ENCODE measurements around the gene MCF2L2. TPM values are rescaled to one million over a fixed set of nuclear protein-coding genes. Genes with fewer than 3 reads are reported as not detected.
"Not testable (repeated sequence)": the region's sequence is repeated elsewhere in the genome, so short reads cannot be mapped to it uniquely, and the experiment has no call there.

The MCF2L2 gene
- total and polyA plus RNA-seq, 2 donors (not counting 3 experiments of a cell fraction or from before 2014, with no cell fraction given) = 0.15 to 1.1 TPM

DNA sequence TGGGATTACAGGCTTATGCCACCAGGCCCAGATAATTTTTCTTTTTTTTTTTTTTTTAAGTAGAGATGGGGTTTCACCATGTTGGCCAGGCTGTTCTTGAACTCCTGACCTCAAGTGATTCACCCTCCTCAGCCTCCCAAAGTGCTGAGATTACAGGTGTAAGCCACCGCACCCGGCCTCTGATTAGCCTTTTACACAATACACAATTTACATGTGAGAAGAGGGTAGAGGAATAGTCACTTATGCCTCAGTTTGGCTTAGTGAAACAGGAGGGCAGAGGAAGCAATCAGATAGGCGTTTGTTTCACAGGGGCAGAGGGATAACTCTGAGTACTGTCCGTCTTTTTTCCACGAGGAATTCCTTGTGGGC is 56.8 kb downstream of the MCF2L2 start:
- H3K4me2 ChIP-seq (ENCODE audit: insufficient read depth, low read length); H3K9me3 ChIP-seq (replicated peaks; ENCODE audit: control insufficient read depth, insufficient read depth, low read length); H4K20me1 ChIP-seq (replicated peaks; ENCODE audit: control insufficient read depth, extremely low read depth, insufficient read depth, low read length); FAIRE-seq; H2AFZ ChIP-seq (ENCODE audit: low read depth, low read length); H3K4me3 ChIP-seq (replicated peaks in 1 of 3; ENCODE audit: insufficient read depth in 1 of 3, low read depth in 1 of 3, low read length in 3 of 3); H3K79me2 ChIP-seq (ENCODE audit: control insufficient read depth, insufficient read depth, low read length); dilution Hi-C loops (cut with MboI; ENCODE audit: extremely low pct_ligation_motif_present, low sequenced_read_pairs); POLR2A ChIA-PET; H3K36me3 ChIP-seq (ENCODE audit: control insufficient read depth in 2 of 2, extremely low read depth in 1 of 2, insufficient read depth in 2 of 2, low read length in 2 of 2); H3K9me1 ChIP-seq (replicated peaks; ENCODE audit: control insufficient read depth, extremely low read depth, insufficient read depth, low read length); H3K27me3 ChIP-seq (ENCODE audit: control insufficient read depth in 2 of 2, insufficient read depth in 2 of 2, low read length in 2 of 2); DNase-seq (ENCODE audit: low read depth, low spot score): not testable (repeated sequence)
- Histone ChIP-seq H3K4me1 (ENCODE audit: control insufficient read depth, extremely low read depth, insufficient read depth, low read length) (peaks cover 17% of the 10 kb centered on the region), H3K9ac (replicated peaks; ENCODE audit: extremely low read depth, insufficient read depth, low read length) (peak overlapping the region; percentile 88), H3K27ac (ENCODE audit: insufficient read depth, low read depth, low read length) (peak overlapping the region; percentile 98)
- intact Hi-C loops (cut with micrococcal nuclease) = loop anchor here (1.0 to 2.0 kb wide), 2 partner anchors 43 to 85 kb away; no protein-coding TSS in a partner anchor
- CTCF ChIA-PET = interaction anchor here (1.0 to 2.7 kb wide), 5 partner anchors 11 to 186 kb away, joined by 3 to 20 read pairs (median 4); partner anchors contain the start of gene B3GNT5
- BruUV-seq (replicated peaks) = TSS peak; percentile 75

DNA sequence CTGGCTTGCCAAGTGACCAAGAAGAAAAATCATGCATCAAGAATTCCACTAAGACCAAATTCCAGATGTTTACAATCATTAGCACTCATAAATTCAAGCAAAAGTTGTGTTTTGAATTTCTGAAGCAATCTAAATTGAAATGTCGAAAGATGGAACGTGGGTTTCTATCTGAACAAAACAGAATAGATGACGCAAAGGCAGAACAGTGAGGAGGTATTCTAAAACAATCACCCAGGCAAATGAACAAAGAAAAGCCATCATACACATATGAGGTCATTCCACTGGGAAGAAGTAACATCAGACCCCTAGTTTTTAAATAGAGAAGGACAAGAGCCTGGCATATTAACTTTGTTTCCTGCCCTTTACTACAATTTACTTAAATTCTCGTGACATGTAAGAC is 58.0 kb downstream of the MCF2L2 start:
- no peak overlapping the region for H2AFZ ChIP-seq (ENCODE audit: low read depth, low read length)
- peaks cover 17% of the 10 kb centered on the region for H3K4me1 ChIP-seq (ENCODE audit: control insufficient read depth, extremely low read depth, insufficient read depth, low read length)
- H3K4me3 ChIP-seq (replicated peaks in 1 of 3; ENCODE audit: insufficient read depth in 1 of 3, low read depth in 1 of 3, low read length in 3 of 3) = no peak overlapping the region
- TF ChIP-seq GATA2 (IDR thresholded peaks at IDR 0.05; ENCODE audit: insufficient read depth, insufficient read length, low read depth, low read length) = no peak
- TF ChIP-seq JUN (IDR thresholded peaks at IDR 0.05; ENCODE audit: borderline replicate concordance, insufficient read depth, insufficient read length, low read depth) = no peak
- TF ChIP-seq, protein P1, sequence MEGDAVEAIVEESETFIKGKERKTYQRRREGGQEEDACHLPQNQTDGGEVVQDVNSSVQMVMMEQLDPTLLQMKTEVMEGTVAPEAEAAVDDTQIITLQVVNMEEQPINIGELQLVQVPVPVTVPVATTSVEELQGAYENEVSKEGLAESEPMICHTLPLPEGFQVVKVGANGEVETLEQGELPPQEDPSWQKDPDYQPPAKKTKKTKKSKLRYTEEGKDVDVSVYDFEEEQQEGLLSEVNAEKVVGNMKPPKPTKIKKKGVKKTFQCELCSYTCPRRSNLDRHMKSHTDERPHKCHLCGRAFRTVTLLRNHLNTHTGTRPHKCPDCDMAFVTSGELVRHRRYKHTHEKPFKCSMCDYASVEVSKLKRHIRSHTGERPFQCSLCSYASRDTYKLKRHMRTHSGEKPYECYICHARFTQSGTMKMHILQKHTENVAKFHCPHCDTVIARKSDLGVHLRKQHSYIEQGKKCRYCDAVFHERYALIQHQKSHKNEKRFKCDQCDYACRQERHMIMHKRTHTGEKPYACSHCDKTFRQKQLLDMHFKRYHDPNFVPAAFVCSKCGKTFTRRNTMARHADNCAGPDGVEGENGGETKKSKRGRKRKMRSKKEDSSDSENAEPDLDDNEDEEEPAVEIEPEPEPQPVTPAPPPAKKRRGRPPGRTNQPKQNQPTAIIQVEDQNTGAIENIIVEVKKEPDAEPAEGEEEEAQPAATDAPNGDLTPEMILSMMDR (IDR thresholded peaks at IDR 0.05; ENCODE audit: extremely low read depth in 1 of 2, insufficient read depth in 1 of 2, low read depth in 1 of 2, low read length in 2 of 2) = no peak
- TF ChIP-seq MYC (IDR thresholded peaks at IDR 0.05; ENCODE audit: low read depth, low read length) = no peak
- TF ChIP-seq FOS (IDR thresholded peaks at IDR 0.05; ENCODE audit: borderline replicate concordance, insufficient read depth, low read length) = no peak
- no peak for TF ChIP-seq POLR2AphosphoS5 (IDR thresholded peaks at IDR 0.05; ENCODE audit: insufficient read depth, low read depth, low read length)
- no peak for TF ChIP-seq EZH2 (IDR thresholded peaks at IDR 0.05; ENCODE audit: borderline replicate concordance, low read depth, low read length, severe bottlenecking)
- TF ChIP-seq POLR2A (IDR thresholded peaks at IDR 0.05; ENCODE audit: low read depth, low read length) = no peak
- TF ChIP-seq, protein P2, sequence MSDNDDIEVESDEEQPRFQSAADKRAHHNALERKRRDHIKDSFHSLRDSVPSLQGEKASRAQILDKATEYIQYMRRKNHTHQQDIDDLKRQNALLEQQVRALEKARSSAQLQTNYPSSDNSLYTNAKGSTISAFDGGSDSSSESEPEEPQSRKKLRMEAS (IDR thresholded peaks at IDR 0.05; ENCODE audit: insufficient read depth, insufficient read length) = no peak
- H3K27ac ChIP-seq (ENCODE audit: insufficient read depth, low read depth, low read length) = peak overlapping the region; percentile 98
- no peaks in the 10 kb centered on the region for H3K9me1 ChIP-seq (replicated peaks; ENCODE audit: control insufficient read depth, extremely low read depth, insufficient read depth, low read length)
- H4K20me1 ChIP-seq (replicated peaks; ENCODE audit: control insufficient read depth, extremely low read depth, insufficient read depth, low read length) = no peaks in the 10 kb centered on the region
- no peaks in the 10 kb centered on the region for H3K27me3 ChIP-seq (ENCODE audit: control insufficient read depth in 2 of 2, insufficient read depth in 2 of 2, low read length in 2 of 2)
- dilution Hi-C loops (cut with MboI; ENCODE audit: extremely low pct_ligation_motif_present, low sequenced_read_pairs) = no loop called here
- no peaks in the 10 kb centered on the region for H3K36me3 ChIP-seq (ENCODE audit: control insufficient read depth in 2 of 2, extremely low read depth in 1 of 2, insufficient read depth in 2 of 2, low read length in 2 of 2)
- H3K9ac ChIP-seq (replicated peaks; ENCODE audit: extremely low read depth, insufficient read depth, low read length) = peak overlapping the region; percentile 88
- DNase-seq (ENCODE audit: low read depth, low spot score) (no peak), FAIRE-seq (no peak)
- H3K9me3 ChIP-seq (replicated peaks; ENCODE audit: control insufficient read depth, insufficient read depth, low read length) = no peaks in the 10 kb centered on the region
- no peaks in the 10 kb centered on the region for H3K79me2 ChIP-seq (ENCODE audit: control insufficient read depth, insufficient read depth, low read length)
- BruUV-seq (replicated peaks) = TSS peak; percentile 88
- CTCF ChIA-PET = interaction anchor here (0.6 to 2.7 kb wide), 7 partner anchors 12 to 248 kb away, joined by 3 to 20 read pairs (median 4); partner anchors contain the start of gene B3GNT5
- POLR2A ChIA-PET = no interaction called here
- peak overlapping the region; percentile 60 for H3K4me2 ChIP-seq (ENCODE audit: insufficient read depth, low read length)
- intact Hi-C loops (cut with micrococcal nuclease) = loop anchor here (2.0 kb wide), 1 partner anchor 42 kb away; no protein-coding TSS in a partner anchor
